ENCODE measurements around the gene TEN1. TPM values are rescaled to one million over a fixed set of nuclear protein-coding genes. Genes with fewer than 3 reads are reported as not detected.

Gene TEN1
- total and polyA plus RNA-seq, 9 of the 15 experiments (the other 6 are each of a cell fraction or from before 2014, with no cell fraction given): 1.3 to 25.7 (median 10.1) TPM

DNA sequence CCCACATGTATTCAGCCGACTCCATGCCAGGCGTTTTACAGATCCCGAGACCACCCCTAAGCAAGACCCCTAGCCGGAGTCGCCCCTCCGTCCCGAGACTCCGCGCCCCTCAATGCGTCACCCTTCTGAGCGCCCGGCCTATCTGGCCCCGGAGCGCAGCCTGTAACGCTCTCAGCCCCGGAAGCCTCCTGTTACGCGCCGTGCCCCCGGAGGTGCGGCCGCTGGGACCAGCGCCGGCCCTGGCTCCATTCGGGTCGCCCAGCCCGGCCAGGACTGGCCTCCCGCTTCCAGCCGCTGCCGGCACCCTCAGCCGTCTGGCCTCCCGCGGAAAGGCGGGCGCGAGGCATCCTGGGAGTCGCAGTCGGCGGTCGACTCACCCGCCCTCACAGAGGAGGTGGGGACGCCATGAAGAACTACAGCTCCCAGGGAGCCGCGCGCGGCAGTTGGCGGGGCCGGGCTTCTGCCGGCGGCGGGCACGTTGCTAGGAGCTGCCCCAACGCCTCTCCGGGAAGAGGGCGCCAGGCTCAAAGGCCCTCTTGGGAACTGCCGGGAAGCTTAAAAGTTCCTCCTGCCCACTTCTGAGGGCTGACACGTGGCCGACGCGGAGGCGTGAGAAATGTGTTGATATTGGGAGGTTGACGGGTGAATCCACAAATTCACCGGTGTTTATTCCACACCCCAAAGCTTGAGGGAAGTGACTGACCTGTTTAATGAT, 38.2 kb upstream of the TEN1 start, which contains the start of gene FBF1 (continued):
- no peak for TF ChIP-seq RBM17 (IDR thresholded peaks at IDR 0.05; ENCODE audit: borderline replicate concordance, low read depth, low read length)
- no peak for TF ChIP-seq RHOXF2B (CRISPR knock-in tag; conservative IDR thresholded peaks at IDR 0.05)
- TF ChIP-seq HLTF (IDR thresholded peaks at IDR 0.05): no peak; the same call in 1 of the 2 replicates
- no peak for TF ChIP-seq CC2D1A (IDR thresholded peaks at IDR 0.05)
- peak; percentile 92 for TF ChIP-seq RFX1 (IDR thresholded peaks at IDR 0.05)
- no peak for TF ChIP-seq ZNF75A (CRISPR knock-in tag; IDR thresholded peaks at IDR 0.05)
- TF ChIP-seq, protein P1, sequence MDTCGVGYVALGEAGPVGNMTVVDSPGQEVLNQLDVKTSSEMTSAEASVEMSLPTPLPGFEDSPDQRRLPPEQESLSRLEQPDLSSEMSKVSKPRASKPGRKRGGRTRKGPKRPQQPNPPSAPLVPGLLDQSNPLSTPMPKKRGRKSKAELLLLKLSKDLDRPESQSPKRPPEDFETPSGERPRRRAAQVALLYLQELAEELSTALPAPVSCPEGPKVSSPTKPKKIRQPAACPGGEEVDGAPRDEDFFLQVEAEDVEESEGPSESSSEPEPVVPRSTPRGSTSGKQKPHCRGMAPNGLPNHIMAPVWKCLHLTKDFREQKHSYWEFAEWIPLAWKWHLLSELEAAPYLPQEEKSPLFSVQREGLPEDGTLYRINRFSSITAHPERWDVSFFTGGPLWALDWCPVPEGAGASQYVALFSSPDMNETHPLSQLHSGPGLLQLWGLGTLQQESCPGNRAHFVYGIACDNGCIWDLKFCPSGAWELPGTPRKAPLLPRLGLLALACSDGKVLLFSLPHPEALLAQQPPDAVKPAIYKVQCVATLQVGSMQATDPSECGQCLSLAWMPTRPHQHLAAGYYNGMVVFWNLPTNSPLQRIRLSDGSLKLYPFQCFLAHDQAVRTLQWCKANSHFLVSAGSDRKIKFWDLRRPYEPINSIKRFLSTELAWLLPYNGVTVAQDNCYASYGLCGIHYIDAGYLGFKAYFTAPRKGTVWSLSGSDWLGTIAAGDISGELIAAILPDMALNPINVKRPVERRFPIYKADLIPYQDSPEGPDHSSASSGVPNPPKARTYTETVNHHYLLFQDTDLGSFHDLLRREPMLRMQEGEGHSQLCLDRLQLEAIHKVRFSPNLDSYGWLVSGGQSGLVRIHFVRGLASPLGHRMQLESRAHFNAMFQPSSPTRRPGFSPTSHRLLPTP (IDR thresholded peaks at IDR 0.05; ENCODE audit: borderline replicate concordance, extremely low read depth, insufficient read length): no peak
- TF ChIP-seq SP2 (IDR thresholded peaks at IDR 0.05; ENCODE audit: extremely low read depth, low read depth, low read length, poor library complexity, severe bottlenecking): no peak
- no peak for TF ChIP-seq GTF2A2 (tag; IDR thresholded peaks at IDR 0.05)
- no peak for TF ChIP-seq PRDM10 (IDR thresholded peaks at IDR 0.05; ENCODE audit: partially characterized antibody)
- TF ChIP-seq, protein P2, sequence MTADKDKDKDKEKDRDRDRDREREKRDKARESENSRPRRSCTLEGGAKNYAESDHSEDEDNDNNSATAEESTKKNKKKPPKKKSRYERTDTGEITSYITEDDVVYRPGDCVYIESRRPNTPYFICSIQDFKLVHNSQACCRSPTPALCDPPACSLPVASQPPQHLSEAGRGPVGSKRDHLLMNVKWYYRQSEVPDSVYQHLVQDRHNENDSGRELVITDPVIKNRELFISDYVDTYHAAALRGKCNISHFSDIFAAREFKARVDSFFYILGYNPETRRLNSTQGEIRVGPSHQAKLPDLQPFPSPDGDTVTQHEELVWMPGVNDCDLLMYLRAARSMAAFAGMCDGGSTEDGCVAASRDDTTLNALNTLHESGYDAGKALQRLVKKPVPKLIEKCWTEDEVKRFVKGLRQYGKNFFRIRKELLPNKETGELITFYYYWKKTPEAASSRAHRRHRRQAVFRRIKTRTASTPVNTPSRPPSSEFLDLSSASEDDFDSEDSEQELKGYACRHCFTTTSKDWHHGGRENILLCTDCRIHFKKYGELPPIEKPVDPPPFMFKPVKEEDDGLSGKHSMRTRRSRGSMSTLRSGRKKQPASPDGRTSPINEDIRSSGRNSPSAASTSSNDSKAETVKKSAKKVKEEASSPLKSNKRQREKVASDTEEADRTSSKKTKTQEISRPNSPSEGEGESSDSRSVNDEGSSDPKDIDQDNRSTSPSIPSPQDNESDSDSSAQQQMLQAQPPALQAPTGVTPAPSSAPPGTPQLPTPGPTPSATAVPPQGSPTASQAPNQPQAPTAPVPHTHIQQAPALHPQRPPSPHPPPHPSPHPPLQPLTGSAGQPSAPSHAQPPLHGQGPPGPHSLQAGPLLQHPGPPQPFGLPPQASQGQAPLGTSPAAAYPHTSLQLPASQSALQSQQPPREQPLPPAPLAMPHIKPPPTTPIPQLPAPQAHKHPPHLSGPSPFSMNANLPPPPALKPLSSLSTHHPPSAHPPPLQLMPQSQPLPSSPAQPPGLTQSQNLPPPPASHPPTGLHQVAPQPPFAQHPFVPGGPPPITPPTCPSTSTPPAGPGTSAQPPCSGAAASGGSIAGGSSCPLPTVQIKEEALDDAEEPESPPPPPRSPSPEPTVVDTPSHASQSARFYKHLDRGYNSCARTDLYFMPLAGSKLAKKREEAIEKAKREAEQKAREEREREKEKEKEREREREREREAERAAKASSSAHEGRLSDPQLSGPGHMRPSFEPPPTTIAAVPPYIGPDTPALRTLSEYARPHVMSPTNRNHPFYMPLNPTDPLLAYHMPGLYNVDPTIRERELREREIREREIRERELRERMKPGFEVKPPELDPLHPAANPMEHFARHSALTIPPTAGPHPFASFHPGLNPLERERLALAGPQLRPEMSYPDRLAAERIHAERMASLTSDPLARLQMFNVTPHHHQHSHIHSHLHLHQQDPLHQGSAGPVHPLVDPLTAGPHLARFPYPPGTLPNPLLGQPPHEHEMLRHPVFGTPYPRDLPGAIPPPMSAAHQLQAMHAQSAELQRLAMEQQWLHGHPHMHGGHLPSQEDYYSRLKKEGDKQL (CRISPR knock-in tag; IDR thresholded peaks at IDR 0.05; ENCODE audit: borderline replicate concordance): peak; percentile 33; the same call in 1 of the 2 replicates
- 0 out of 4 replicates have a peak, but pooled peaks of 1 of the 2 experiments have one; percentile 27 for TF ChIP-seq ZNF639 (CRISPR knock-in tag; conservative IDR thresholded peaks at IDR 0.05 in 1 of 2, IDR thresholded peaks at IDR 0.05 in 1 of 2)
- no peak for TF ChIP-seq TRIM24 (IDR thresholded peaks at IDR 0.05)
